KOPT-K1 (cell line): Measurements from ENCODE around the gene ATP2A3.

Experiments
- H3K27ac ChIP-seq: fragments of 200-600 bp; sonication (generic); 2 replicates; pipeline ENCODE4 v1.5.1; 2016; ENCODE audit warnings: antibody characterized with exemption, mild to moderate bottlenecking, low read depth, low read length; ENCODE audit not compliant: poor library complexity, severe bottlenecking
- H3K36me3 ChIP-seq: fragments of 200-600 bp; sonication (generic); 2 replicates; pipeline ENCODE4 v1.5.1; 2017; ENCODE audit warnings: antibody characterized with exemption, mild to moderate bottlenecking, low read length, moderate library complexity; ENCODE audit not compliant: insufficient read depth
- H3K9me3 ChIP-seq: fragments of 200-600 bp; sonication (generic); 2 replicates; pipeline ENCODE4 v1.5.1; 2017; ENCODE audit warnings: antibody characterized with exemption, low read length, mild to moderate bottlenecking; ENCODE audit not compliant: insufficient read depth, poor library complexity, severe bottlenecking

The ATP2A3 gene

GRCh38 chr17:3923466-3924190, 40.6 kb downstream of the ATP2A3 start:
- no peak overlapping the region for H3K27ac ChIP-seq
- H3K9me3 ChIP-seq, result no peaks in the 10 kb centered on the region
- peaks cover 56% of the 10 kb centered on the region for H3K36me3 ChIP-seq

- Histone ChIP-seq H3K9me3 (no peaks in the 10 kb centered on the region), H3K36me3 (peaks cover 48% of the 10 kb centered on the region), H3K27ac (peak overlapping the region; percentile 2)
These were observed 41.5 kb downstream of the ATP2A3 start for GRCh38 chr17:3922765-3923164.

- no peak overlapping the region for H3K27ac ChIP-seq
- peaks cover 37% of the 10 kb centered on the region for H3K36me3 ChIP-seq
- H3K9me3 ChIP-seq, result no peaks in the 10 kb centered on the region
These were observed 42.5 kb downstream of the ATP2A3 start for GRCh38 chr17:3921502-3922319.

GRCh38 chr17:3921006-3921405, 43.2 kb downstream of the ATP2A3 start:
- peaks cover 32% of the 10 kb centered on the region for H3K36me3 ChIP-seq
- H3K27ac ChIP-seq, result no peak overlapping the region
- H3K9me3 ChIP-seq, result no peaks in the 10 kb centered on the region

GRCh38 chr17:3919123-3919624, 45.1 kb downstream of the ATP2A3 start:
- Histone ChIP-seq H3K27ac (peak overlapping the region; percentile 36), H3K36me3 (peaks cover 13% of the 10 kb centered on the region), H3K9me3 (no peaks in the 10 kb centered on the region)

- peak overlapping the region; percentile 36 for H3K27ac ChIP-seq
- H3K9me3 ChIP-seq, result no peaks in the 10 kb centered on the region
- peaks cover 7% of the 10 kb centered on the region for H3K36me3 ChIP-seq
These were observed 45.7 kb downstream of the ATP2A3 start for GRCh38 chr17:3918372-3919122.

GRCh38 chr17:3917391-3917931, 46.8 kb downstream of the ATP2A3 start:
- no peaks in the 10 kb centered on the region for H3K9me3 ChIP-seq
- peak overlapping the region; percentile 96 for H3K27ac ChIP-seq
- H3K36me3 ChIP-seq, result no peaks in the 10 kb centered on the region

GRCh38 chr17:3916825-3917224, 47.4 kb downstream of the ATP2A3 start:
- H3K36me3 ChIP-seq, result no peaks in the 10 kb centered on the region
- H3K27ac ChIP-seq, result peak overlapping the region; percentile 96

GRCh38 chr17:3915995-3916696, 48.1 kb downstream of the ATP2A3 start, which contains the start of gene P2RX1:
Gene P2RX1 (minus strand): TSS chr17:3916465. CDS start chr17:3916225, 240 bp downstream.
- H3K27ac ChIP-seq, result peak within 1 kb of the TSS; percentile 96

More at GRCh38 chr17:3916825-3917224, 47.4 kb downstream of the ATP2A3 start:
- H3K9me3 ChIP-seq, result no peaks in the 10 kb centered on the region

GRCh38 chr17:3915581-3915994, 48.6 kb downstream of the ATP2A3 start:
- Histone ChIP-seq H3K27ac (peak overlapping the region; percentile 96), H3K36me3 (no peaks in the 10 kb centered on the region), H3K9me3 (no peaks in the 10 kb centered on the region)

More at GRCh38 chr17:3915995-3916696, 48.1 kb downstream of the ATP2A3 start, which contains the start of gene P2RX1:
- Histone ChIP-seq H3K36me3 (no peaks in the 10 kb centered on the region), H3K9me3 (no peaks in the 10 kb centered on the region)

GRCh38 chr17:3914312-3914670, 49.9 kb downstream of the ATP2A3 start:
- Histone ChIP-seq H3K27ac (peak overlapping the region; percentile 96), H3K36me3 (no peaks in the 10 kb centered on the region), H3K9me3 (no peaks in the 10 kb centered on the region)

GRCh38 chr17:3913531-3914311, 50.5 kb downstream of the ATP2A3 start:
- H3K27ac ChIP-seq, result peak overlapping the region; percentile 96
- no peaks in the 10 kb centered on the region for H3K36me3 ChIP-seq
- H3K9me3 ChIP-seq, result no peaks in the 10 kb centered on the region

GRCh38 chr17:3912827-3913226, 51.4 kb downstream of the ATP2A3 start:
- no peaks in the 10 kb centered on the region for H3K36me3 ChIP-seq
- H3K27ac ChIP-seq, result no peak overlapping the region
- no peaks in the 10 kb centered on the region for H3K9me3 ChIP-seq
